ENCODE data around the gene CASP8AP2. TPM values are rescaled to one million over a fixed set of nuclear protein-coding genes. Genes with fewer than 3 reads are reported as not detected.

Gene CASP8AP2
- polyA plus RNA-seq, 1 donor from 2014 or later: 16.8 TPM

- Histone ChIP-seq H3K9me2 (ENCODE audit: insufficient read depth, low read length) (no peaks in the 10 kb centered on the region), H3K79me2 (replicated peaks; ENCODE audit: insufficient read depth, low read length) (no peaks in the 10 kb centered on the region), H3K9me3 (ENCODE audit: low read length) (no peaks in the 10 kb centered on the region), H3K27ac (ENCODE audit: low read length) (no peak overlapping the region), H3K9ac (ENCODE audit: low read length) (no peak overlapping the region), H3F3A (ENCODE audit: insufficient read depth, low read length, poor library complexity, severe bottlenecking) (no peaks in the 10 kb centered on the region), H3K27me3 (ENCODE audit: insufficient read depth, low read depth, low read length) (peaks cover 3% of the 10 kb centered on the region), H2AFZ (ENCODE audit: low read depth, low read length) (no peak overlapping the region), H4K20me1 (ENCODE audit: insufficient read depth) (no peaks in the 10 kb centered on the region), H3K4me3 (ENCODE audit: low read length) (no peak overlapping the region), H3K36me3 (ENCODE audit: insufficient read depth, low read length) (no peaks in the 10 kb centered on the region), H3K4me2 (ENCODE audit: low read length) (no peak overlapping the region)
- TF ChIP-seq SMC3 (conservative IDR thresholded peaks at IDR 0.05; ENCODE audit: poor library complexity) (no peak), REST (IDR thresholded peaks at IDR 0.05; ENCODE audit: borderline replicate concordance) (no peak), CTCF (IDR thresholded peaks at IDR 0.05; ENCODE audit: poor library complexity, severe bottlenecking) (no peak), TAF1 (IDR thresholded peaks at IDR 0.05; ENCODE audit: low read depth) (no peak), EP300 (conservative IDR thresholded peaks at IDR 0.05; ENCODE audit: poor library complexity, severe bottlenecking) (no peak), MXI1 (conservative IDR thresholded peaks at IDR 0.05; ENCODE audit: poor library complexity, severe bottlenecking) (no peak), POLR2AphosphoS5 (IDR thresholded peaks at IDR 0.05) (no peak), RAD21 (conservative IDR thresholded peaks at IDR 0.05) (no peak), EZH2 (IDR thresholded peaks at IDR 0.05; ENCODE audit: borderline replicate concordance, insufficient read depth, low read length, poor library complexity, severe bottlenecking) (no peak)
Observed at GRCh38 chr6:89887452-89888137, 57.9 kb downstream of the CASP8AP2 start.

GRCh38 chr6:89888138-89888514 lies 58.4 kb downstream of the CASP8AP2 start:
- H3K27me3 ChIP-seq (ENCODE audit: insufficient read depth, low read depth, low read length): peaks cover 3% of the 10 kb centered on the region
- no peaks in the 10 kb centered on the region for H3K36me3 ChIP-seq (ENCODE audit: insufficient read depth, low read length)
- no peak overlapping the region for H3K4me3 ChIP-seq (ENCODE audit: low read length)
- no peak overlapping the region for H3K27ac ChIP-seq (ENCODE audit: low read length)
- no peak overlapping the region for H2AFZ ChIP-seq (ENCODE audit: low read depth, low read length)
- H3F3A ChIP-seq (ENCODE audit: insufficient read depth, low read length, poor library complexity, severe bottlenecking): no peaks in the 10 kb centered on the region
- H3K9me3 ChIP-seq (ENCODE audit: low read length): no peaks in the 10 kb centered on the region
- no peaks in the 10 kb centered on the region for H3K9me2 ChIP-seq (ENCODE audit: insufficient read depth, low read length)
- H3K9ac ChIP-seq (ENCODE audit: low read length): no peak overlapping the region
- no peaks in the 10 kb centered on the region for H3K79me2 ChIP-seq (replicated peaks; ENCODE audit: insufficient read depth, low read length)
- no peak overlapping the region for H3K4me2 ChIP-seq (ENCODE audit: low read length)
- H4K20me1 ChIP-seq (ENCODE audit: insufficient read depth): no peaks in the 10 kb centered on the region
- TF ChIP-seq CTCF (IDR thresholded peaks at IDR 0.05; ENCODE audit: poor library complexity, severe bottlenecking): no peak
- TF ChIP-seq SMC3 (conservative IDR thresholded peaks at IDR 0.05; ENCODE audit: poor library complexity): no peak
- TF ChIP-seq TAF1 (IDR thresholded peaks at IDR 0.05; ENCODE audit: low read depth): no peak
- no peak for TF ChIP-seq REST (IDR thresholded peaks at IDR 0.05; ENCODE audit: borderline replicate concordance)
- TF ChIP-seq MXI1 (conservative IDR thresholded peaks at IDR 0.05; ENCODE audit: poor library complexity, severe bottlenecking): no peak
- TF ChIP-seq RAD21 (conservative IDR thresholded peaks at IDR 0.05): no peak
- no peak for TF ChIP-seq EZH2 (IDR thresholded peaks at IDR 0.05; ENCODE audit: borderline replicate concordance, insufficient read depth, low read length, poor library complexity, severe bottlenecking)
- TF ChIP-seq POLR2AphosphoS5 (IDR thresholded peaks at IDR 0.05): no peak
- no peak for TF ChIP-seq EP300 (conservative IDR thresholded peaks at IDR 0.05; ENCODE audit: poor library complexity, severe bottlenecking)
